Stimulated activated CD8-positive, alpha-beta memory T cell treated with anti-CD3 and anti-CD28 coated beads, Interleukin-4, amount 100 ng/mL, for 24 hours (primary cell): Measurements from ENCODE around the gene TMEM163.

Experiments
- DNase-seq: peaks from one replicate; pipeline ENCODE4 v3.0.0-alpha.2; 2020; ENCODE audit warnings: low read depth

TMEM163 gene

GRCh38 chr2:134722728-134723127 lies 3.9 kb upstream of the TMEM163 start:
- DNase-seq = no peak

GRCh38 chr2:134721596-134721995 lies 2.8 kb upstream of the TMEM163 start:
- no peak for DNase-seq

- DNase-seq = no peak
Observed at GRCh38 chr2:134718023-134718816, 580 bp downstream of the TMEM163 start.

GRCh38 chr2:134717286-134718022 lies 1.3 kb downstream of the TMEM163 start:
- DNase-seq = no peak

- no peak for DNase-seq
Observed at GRCh38 chr2:134716721-134717243, 2.0 kb downstream of the TMEM163 start.

- DNase-seq = no peak
Observed at GRCh38 chr2:134715932-134716643, 2.7 kb downstream of the TMEM163 start.

- DNase-seq = no peak
Observed at GRCh38 chr2:134714228-134714627, 4.6 kb downstream of the TMEM163 start.

GRCh38 chr2:134713606-134714005 lies 5.2 kb downstream of the TMEM163 start:
- DNase-seq = no peak

- no peak for DNase-seq
Observed at GRCh38 chr2:134713176-134713575, 5.6 kb downstream of the TMEM163 start.

GRCh38 chr2:134712736-134713135 lies 6.1 kb downstream of the TMEM163 start:
- DNase-seq = no peak

GRCh38 chr2:134712299-134712698 lies 6.5 kb downstream of the TMEM163 start:
- DNase-seq = no peak

- no peak for DNase-seq
Observed at GRCh38 chr2:134711692-134712091, 7.1 kb downstream of the TMEM163 start.

GRCh38 chr2:134707330-134707676 lies 11.5 kb downstream of the TMEM163 start:
- DNase-seq = no peak

- no peak for DNase-seq
Observed at GRCh38 chr2:134706587-134707329, 12.0 kb downstream of the TMEM163 start.

GRCh38 chr2:134705861-134706586 lies 12.8 kb downstream of the TMEM163 start:
- DNase-seq = no peak

- DNase-seq = no peak
Observed at GRCh38 chr2:134704173-134704572, 14.6 kb downstream of the TMEM163 start.

GRCh38 chr2:134703426-134703825 lies 15.4 kb downstream of the TMEM163 start:
- no peak for DNase-seq

- DNase-seq = no peak
Observed at GRCh38 chr2:134700730-134701129, 18.1 kb downstream of the TMEM163 start.

GRCh38 chr2:134694411-134694810 lies 24.4 kb downstream of the TMEM163 start:
- no peak for DNase-seq

- no peak for DNase-seq
Observed at GRCh38 chr2:134693359-134694330, 25.2 kb downstream of the TMEM163 start.
